GM12891 (cell line): ENCODE results near the gene APOF.
"Not testable (repeated sequence)": the region's sequence is repeated elsewhere in the genome, so short reads cannot be mapped to it uniquely, and the experiment has no call there.

Experiments
- POLR2A ChIP-seq: IDR thresholded peaks from 2 replicates; pipeline ENCODE4 v1.6.1; 2011; ENCODE audit warnings: low read depth, low read length, control low read depth
- POLR2AphosphoS5 ChIP-seq: IDR thresholded peaks from 2 replicates; pipeline ENCODE4 v1.6.1; 2011; ENCODE audit warnings: low read depth, low read length, control low read depth
- SPI1 ChIP-seq: IDR thresholded peaks from 2 replicates; pipeline ENCODE4 v1.6.1; 2011; ENCODE audit warnings: low read depth, low read length, control low read depth

GRCh38 chr12:56335527-56335926 is 27.1 kb downstream of the APOF start:
- not testable (repeated sequence) for TF ChIP-seq POLR2AphosphoS5, POLR2A, SPI1
